ENCODE results near the gene NEK10. TPM values are rescaled to one million over a fixed set of nuclear protein-coding genes. Genes with fewer than 3 reads are reported as not detected.

The NEK10 gene
- total and polyA plus RNA-seq, 2 of the 13 experiments (the other 11 are each of a cell fraction or from before 2014, with no cell fraction given), result 2.8 to 14.2 TPM

- TF ChIP-seq ZNF574 (CRISPR knock-in tag; IDR thresholded peaks at IDR 0.05) (peak; percentile 82), FOXA3 (CRISPR knock-in tag; IDR thresholded peaks at IDR 0.05) (peak; percentile 99), NONO (IDR thresholded peaks at IDR 0.05) (no peak), NONO (CRISPR knock-in tag; conservative IDR thresholded peaks at IDR 0.05) (peak; percentile 86), ZNF234 (CRISPR knock-in tag; conservative IDR thresholded peaks at IDR 0.05) (no peak), ZEB1 (IDR thresholded peaks at IDR 0.05; ENCODE audit: insufficient replicate concordance, low read depth) (peak; percentile 90), ZNF101 (CRISPR knock-in tag; IDR thresholded peaks at IDR 0.05; ENCODE audit: borderline replicate concordance, low read depth) (no peak), ZNF232 (CRISPR knock-in tag; IDR thresholded peaks at IDR 0.05; ENCODE audit: borderline replicate concordance) (peak; percentile 98), MAZ (IDR thresholded peaks at IDR 0.05; ENCODE audit: borderline replicate concordance, low read depth, low read length) (no peak), MAZ (CRISPR knock-in tag; IDR thresholded peaks at IDR 0.05; ENCODE audit: low read depth) (peak; percentile 63; the same call in 1 of the 2 replicates), CREB1 (IDR thresholded peaks at IDR 0.05) (peak; percentile 81), CREB1 (CRISPR knock-in tag; IDR thresholded peaks at IDR 0.05) (peak; percentile 91), KDM3A (CRISPR knock-in tag; IDR thresholded peaks at IDR 0.05; ENCODE audit: low read depth) (peak; percentile 86), ZNF552 (CRISPR knock-in tag; IDR thresholded peaks at IDR 0.05; ENCODE audit: borderline replicate concordance) (peak; percentile 66; the same call in 1 of the 2 replicates), MBD4 (IDR thresholded peaks at IDR 0.05; ENCODE audit: borderline replicate concordance, low read length) (peak; percentile 82; the same call in 1 of the 2 replicates), IKZF1 (IDR thresholded peaks at IDR 0.05) (no peak), ZNF296 (CRISPR knock-in tag; conservative IDR thresholded peaks at IDR 0.05) (no peak), MED8 (CRISPR knock-in tag; IDR thresholded peaks at IDR 0.05; ENCODE audit: insufficient replicate concordance) (peak; percentile 91), PHF21A (CRISPR knock-in tag; IDR thresholded peaks at IDR 0.05) (peak; percentile 97; the same call in 1 of the 2 replicates), ZNF17 (CRISPR knock-in tag; IDR thresholded peaks at IDR 0.05) (no peak), TEAD3 (CRISPR knock-in tag; optimal IDR thresholded peaks at IDR 0.05; ENCODE audit: borderline replicate concordance) (peak; percentile 97), IRF2 (CRISPR knock-in tag; IDR thresholded peaks at IDR 0.05) (peak; percentile 90), ONECUT2 (CRISPR knock-in tag; IDR thresholded peaks at IDR 0.05) (peak; percentile 94), ZNF550 (CRISPR knock-in tag; IDR thresholded peaks at IDR 0.05; ENCODE audit: borderline replicate concordance) (no peak), NFYB (CRISPR knock-in tag; IDR thresholded peaks at IDR 0.05) (no peak)
- TF ChIP-seq, protein P1, sequence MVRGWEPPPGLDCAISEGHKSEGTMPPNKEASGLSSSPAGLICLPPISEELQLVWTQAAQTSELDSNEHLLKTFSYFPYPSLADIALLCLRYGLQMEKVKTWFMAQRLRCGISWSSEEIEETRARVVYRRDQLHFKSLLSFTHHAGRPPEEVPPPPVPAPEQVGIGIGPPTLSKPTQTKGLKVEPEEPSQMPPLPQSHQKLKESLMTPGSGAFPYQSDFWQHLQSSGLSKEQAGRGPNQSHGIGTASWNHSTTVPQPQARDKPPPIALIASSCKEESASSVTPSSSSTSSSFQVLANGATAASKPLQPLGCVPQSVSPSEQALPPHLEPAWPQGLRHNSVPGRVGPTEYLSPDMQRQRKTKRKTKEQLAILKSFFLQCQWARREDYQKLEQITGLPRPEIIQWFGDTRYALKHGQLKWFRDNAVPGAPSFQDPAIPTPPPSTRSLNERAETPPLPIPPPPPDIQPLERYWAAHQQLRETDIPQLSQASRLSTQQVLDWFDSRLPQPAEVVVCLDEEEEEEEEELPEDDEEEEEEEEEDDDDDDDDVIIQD (CRISPR knock-in tag; IDR thresholded peaks at IDR 0.05; ENCODE audit: low read depth), result peak; percentile 97
- TF ChIP-seq, protein P2, sequence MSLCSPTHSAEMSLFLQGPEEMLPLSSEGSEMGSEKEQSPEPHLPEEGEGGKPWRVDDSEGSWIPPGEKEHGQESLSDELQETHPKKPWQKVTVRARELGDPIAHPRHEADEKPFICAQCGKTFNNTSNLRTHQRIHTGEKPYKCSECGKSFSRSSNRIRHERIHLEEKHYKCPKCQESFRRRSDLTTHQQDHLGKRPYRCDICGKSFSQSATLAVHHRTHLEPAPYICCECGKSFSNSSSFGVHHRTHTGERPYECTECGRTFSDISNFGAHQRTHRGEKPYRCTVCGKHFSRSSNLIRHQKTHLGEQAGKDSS (CRISPR knock-in tag; IDR thresholded peaks at IDR 0.05; ENCODE audit: borderline replicate concordance, low read depth), result no peak; the same call in 1 of the 2 replicates
Observed at GRCh38 chr3:27360113-27361078, 8.8 kb downstream of the NEK10 start (continued).

Measured in HepG2 (cell line).